Activated CD4-positive, alpha-beta T cell treated with anti-CD3 and anti-CD28 coated beads for 36 hours (primary cell): Measurements from ENCODE around the gene AHNAK. TPM values are rescaled to one million over a fixed set of nuclear protein-coding genes. Genes with fewer than 3 reads are reported as not detected.

ENCODE experiments used
- ATAC-seq: fragments of 200-7000 bp; cut with Tn5 transposase; one replicate; pipeline ENCODE4 v1.10.0; 2021; ENCODE audit warnings: mild to moderate bottlenecking, moderate library complexity
- CTCF ChIA-PET: fragments of 350-600 bp; sonication (Branson Sonifier 250); formaldehyde crosslinking; loops from one replicate; lab custom pipeline; 2021; ENCODE audit warnings: antibody characterized with exemption; lab: Charles Lee
- POLR2A ChIA-PET: fragments of 350-600 bp; sonication (Branson Sonifier 250); formaldehyde crosslinking; loops from one replicate; lab custom pipeline; 2021; ENCODE audit warnings: antibody characterized with exemption, inconsistent platforms; lab: Charles Lee
- DNase-seq: peaks from one replicate; pipeline ENCODE4 v3.0.0-alpha.2; 2020
- H3K27ac Mint-ChIP-seq: one replicate; pipeline ENCODE4 v1.8.0; 2021; ENCODE audit warnings: mixed read lengths
- H3K27me3 Mint-ChIP-seq: one replicate; pipeline ENCODE4 v1.8.0; 2021; ENCODE audit warnings: mixed read lengths
- H3K36me3 Mint-ChIP-seq: one replicate; pipeline ENCODE4 v1.8.0; 2021; ENCODE audit warnings: low read depth, mixed read lengths
- H3K4me1 Mint-ChIP-seq: one replicate; pipeline ENCODE4 v1.8.0; 2021; ENCODE audit warnings: mixed read lengths
- H3K4me3 Mint-ChIP-seq: one replicate; pipeline ENCODE4 v1.8.0; 2021; ENCODE audit warnings: mild to moderate bottlenecking, moderate library complexity, mixed read lengths
- H3K9me3 Mint-ChIP-seq: one replicate; pipeline ENCODE4 v1.8.0; 2021; ENCODE audit warnings: low read depth, mixed read lengths
- intact Hi-C, 2 experiments: fragments of 100-400 bp; cut with DNase I in 1 of 2; cut with micrococcal nuclease in 1 of 2; formaldehyde crosslinking; loops; one replicate each; pipeline versions ENCODE4 v1.14.2 to v1.15.1; 2022 to 2024; cut with DNase I, micrococcal nuclease
- total RNA-seq, 2 experiments: library from RNA; stranded (reverse); gene quantifications; one replicate each; pipeline ENCODE4 v1.2.3, GENCODE V29; 2021

Gene AHNAK
- total RNA-seq, 2 experiments from 2014 or later, result 47.3 to 54.7 TPM

DNA sequence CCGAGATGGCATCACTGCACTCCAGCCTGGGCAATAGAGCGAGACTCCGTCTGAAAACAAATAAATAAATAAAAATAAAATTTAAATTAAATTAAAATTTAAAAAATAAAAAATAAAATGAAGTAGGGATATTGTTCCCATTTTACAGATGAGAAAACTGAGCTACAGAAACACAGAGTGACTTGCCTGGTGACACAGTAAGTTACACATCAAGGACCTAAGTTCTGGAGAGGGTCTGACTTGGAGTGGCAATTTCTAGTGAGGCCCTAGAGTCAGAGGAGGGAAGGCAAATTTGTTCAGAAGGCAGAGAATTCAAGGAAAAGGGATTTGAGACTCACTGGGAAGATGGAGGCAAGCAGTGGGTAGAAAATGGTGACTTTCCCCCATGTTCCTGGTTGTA lies 125.7 kb downstream of the AHNAK start:
- H3K36me3 Mint-ChIP-seq, result no peaks in the 10 kb centered on the region
- ATAC-seq (no peak), DNase-seq (no peak)
- no peak overlapping the region for H3K4me3 Mint-ChIP-seq
- no peak overlapping the region for H3K27ac Mint-ChIP-seq
- no peaks in the 10 kb centered on the region for H3K9me3 Mint-ChIP-seq
- CTCF ChIA-PET, result interaction anchor here (0.7 to 1.3 kb wide), 4 partner anchors 13 to 131 kb away, joined by 3 to 5 read pairs (median 4); no protein-coding TSS in a partner anchor
- intact Hi-C loops, result loop anchor here (10.0 kb wide), 2 partner anchors 274 to 464 kb away; partner anchors contain the start of gene SLC3A2 (in 1 of the 2)
- POLR2A ChIA-PET, result no interaction called here
- H3K4me1 Mint-ChIP-seq, result no peaks in the 10 kb centered on the region
- H3K27me3 Mint-ChIP-seq, result no peaks in the 10 kb centered on the region

GRCh38 chr11:62419943-62420342 lies 126.7 kb downstream of the AHNAK start:
- POLR2A ChIA-PET, result no interaction called here

GRCh38 chr11:62419314-62419929 lies 127.2 kb downstream of the AHNAK start:
- ATAC-seq (no peak), DNase-seq (no peak)
- Mint-ChIP-seq H3K9me3 (no peaks in the 10 kb centered on the region), H3K4me1 (no peaks in the 10 kb centered on the region), H3K36me3 (no peaks in the 10 kb centered on the region), H3K4me3 (no peak overlapping the region), H3K27me3 (no peaks in the 10 kb centered on the region), H3K27ac (no peak overlapping the region)
- ChIA-PET POLR2A (no interaction called here), CTCF (interaction anchor here (0.6 kb wide), 1 partner anchor 1126 kb away, joined by 4 read pairs; no protein-coding TSS in a partner anchor)
- intact Hi-C loops, result no loop called here

More at GRCh38 chr11:62419943-62420342, 126.7 kb downstream of the AHNAK start:
- Mint-ChIP-seq H3K27me3 (no peaks in the 10 kb centered on the region), H3K9me3 (no peaks in the 10 kb centered on the region), H3K27ac (no peak overlapping the region), H3K36me3 (no peaks in the 10 kb centered on the region), H3K4me3 (no peak overlapping the region), H3K4me1 (no peaks in the 10 kb centered on the region)
- no peak for ATAC-seq
- CTCF ChIA-PET, result interaction anchor here (0.6 to 0.7 kb wide), 2 partner anchors 14 to 17 kb away, joined by 3 to 4 read pairs; no protein-coding TSS in a partner anchor
- intact Hi-C loops, result loop anchor here (10.0 kb wide), 2 partner anchors 275 to 465 kb away; partner anchors contain the start of gene SLC3A2 (in 1 of the 2)
- no peak for DNase-seq

DNA sequence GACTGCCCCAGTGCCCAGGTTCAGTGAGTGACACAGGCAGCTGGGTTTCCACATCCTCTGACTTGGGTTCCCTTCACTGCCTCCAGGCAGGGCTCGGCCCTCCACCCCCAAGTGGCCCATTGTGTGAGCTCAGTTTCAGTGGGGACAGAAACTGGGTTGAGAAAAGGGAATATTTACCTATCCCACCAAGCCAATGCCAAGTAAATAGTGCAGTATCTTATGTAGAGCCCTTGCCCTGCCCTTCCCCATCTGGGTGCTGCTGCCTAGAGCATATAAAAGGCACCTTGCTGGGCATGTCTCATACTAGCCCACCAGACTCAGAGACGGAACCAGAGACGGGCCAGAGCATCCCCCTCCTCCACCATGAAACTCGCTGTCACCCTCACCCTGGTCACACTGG lies 127.9 kb downstream of the AHNAK start, which contains the start of gene SCGB1A1:
SCGB1A1 (plus strand) TSS at position 301 of the 400 bp plus-strand sequence; CDS start at position 364, 63 bp downstream.
- Mint-ChIP-seq H3K4me1 (no peaks in the 10 kb centered on the region), H3K27ac (no peak within 1 kb of the TSS), H3K4me3 (no peak within 1 kb of the TSS), H3K36me3 (no peaks in the 10 kb centered on the region), H3K9me3 (no peaks in the 10 kb centered on the region), H3K27me3 (no peaks in the 10 kb centered on the region)
- intact Hi-C loops, result no loop called here
- ChIA-PET CTCF (interaction anchor here (0.6 kb wide), 2 partner anchors 48 to 1125 kb away, joined by 3 to 4 read pairs; no protein-coding TSS in a partner anchor), POLR2A (no interaction called here)
- DNase-seq, result no peak
- ATAC-seq, result no peak

- ChIA-PET CTCF (interaction anchor here (0.6 to 1.2 kb wide), 2 partner anchors 48 to 125 kb away, joined by 3 read pairs; no protein-coding TSS in a partner anchor), POLR2A (no interaction called here)
- Mint-ChIP-seq H3K36me3 (no peaks in the 10 kb centered on the region), H3K27me3 (no peaks in the 10 kb centered on the region), H3K4me3 (no peak overlapping the region), H3K9me3 (no peaks in the 10 kb centered on the region), H3K4me1 (no peaks in the 10 kb centered on the region), H3K27ac (no peak overlapping the region)
- no peak for DNase-seq
- intact Hi-C loops, result no loop called here
- no peak for ATAC-seq
Measured at GRCh38 chr11:62418136-62418535, 128.5 kb downstream of the AHNAK start.

- POLR2A ChIA-PET, result no interaction called here
Measured at GRCh38 chr11:62416596-62416995, 130.0 kb downstream of the AHNAK start.

GRCh38 chr11:62413060-62413696 lies 133.4 kb downstream of the AHNAK start:
- Mint-ChIP-seq H3K9me3 (no peaks in the 10 kb centered on the region), H3K4me3 (no peak overlapping the region), H3K27me3 (no peaks in the 10 kb centered on the region), H3K4me1 (no peaks in the 10 kb centered on the region), H3K27ac (no peak overlapping the region), H3K36me3 (no peaks in the 10 kb centered on the region)
- ChIA-PET CTCF (interaction anchor here (1.0 to 1.6 kb wide), 4 partner anchors 11 to 129 kb away, joined by 3 to 8 read pairs (median 4); no protein-coding TSS in a partner anchor), POLR2A (no interaction called here)
- intact Hi-C loops, result no loop called here
- ATAC-seq, result no peak
- DNase-seq, result no peak

More at GRCh38 chr11:62416596-62416995, 130.0 kb downstream of the AHNAK start:
- intact Hi-C loops, result no loop called here
- DNase-seq (no peak), ATAC-seq (no peak)
- Mint-ChIP-seq H3K27ac (no peak overlapping the region), H3K4me3 (no peak overlapping the region), H3K27me3 (no peaks in the 10 kb centered on the region), H3K9me3 (no peaks in the 10 kb centered on the region), H3K36me3 (no peaks in the 10 kb centered on the region), H3K4me1 (no peaks in the 10 kb centered on the region)
- CTCF ChIA-PET, result interaction anchor here (0.8 to 2.4 kb wide), 4 partner anchors 8 to 126 kb away, joined by 3 to 19 read pairs (median 4); no protein-coding TSS in a partner anchor

GRCh38 chr11:62411524-62411923 lies 135.1 kb downstream of the AHNAK start:
- Mint-ChIP-seq H3K36me3 (no peaks in the 10 kb centered on the region), H3K4me3 (no peak overlapping the region), H3K9me3 (no peaks in the 10 kb centered on the region), H3K4me1 (no peaks in the 10 kb centered on the region), H3K27me3 (no peaks in the 10 kb centered on the region), H3K27ac (no peak overlapping the region)
- ATAC-seq (no peak), DNase-seq (no peak)
- ChIA-PET POLR2A (interaction anchor here (0.6 to 1.7 kb wide), 2 partner anchors 25 to 163 kb away, joined by 3 to 5 read pairs; no protein-coding TSS in a partner anchor), CTCF (interaction anchor here (0.6 to 1.7 kb wide), 5 partner anchors 11 to 52 kb away, joined by 3 to 11 read pairs (median 4); no protein-coding TSS in a partner anchor)
- intact Hi-C loops, result no loop called here

DNA sequence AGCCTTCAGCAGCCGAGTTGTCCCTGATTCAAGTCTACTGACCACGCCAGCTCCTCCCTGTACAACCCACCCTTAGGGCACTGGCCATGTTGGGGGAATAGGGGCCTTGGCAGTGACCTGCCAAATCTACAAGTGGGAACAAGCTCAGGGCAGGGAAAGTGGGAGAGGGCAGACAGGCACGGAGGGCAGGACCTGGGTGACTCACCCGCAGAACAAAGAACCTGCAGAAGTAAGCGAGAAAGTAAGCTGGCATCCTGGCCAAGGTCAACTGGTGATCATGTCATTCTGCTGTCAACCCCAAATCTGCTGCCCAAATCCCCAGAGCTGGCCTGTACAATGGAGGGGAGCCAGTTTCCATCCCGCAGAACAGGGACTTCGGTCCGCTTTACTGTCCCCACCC lies 135.6 kb downstream of the AHNAK start:
- DNase-seq, result no peak
- H3K4me3 Mint-ChIP-seq, result no peak overlapping the region
- ChIA-PET CTCF (interaction anchor here (0.8 to 1.7 kb wide), 5 partner anchors 12 to 40 kb away, joined by 3 to 11 read pairs (median 4); no protein-coding TSS in a partner anchor), POLR2A (interaction anchor here (1.7 kb wide), 1 partner anchor 163 kb away, joined by 5 read pairs; no protein-coding TSS in a partner anchor)
- H3K9me3 Mint-ChIP-seq, result no peaks in the 10 kb centered on the region
- H3K36me3 Mint-ChIP-seq, result no peaks in the 10 kb centered on the region
- no peak overlapping the region for H3K27ac Mint-ChIP-seq
- no peak for ATAC-seq
- H3K27me3 Mint-ChIP-seq, result no peaks in the 10 kb centered on the region
- intact Hi-C loops, result no loop called here
- no peaks in the 10 kb centered on the region for H3K4me1 Mint-ChIP-seq

DNA sequence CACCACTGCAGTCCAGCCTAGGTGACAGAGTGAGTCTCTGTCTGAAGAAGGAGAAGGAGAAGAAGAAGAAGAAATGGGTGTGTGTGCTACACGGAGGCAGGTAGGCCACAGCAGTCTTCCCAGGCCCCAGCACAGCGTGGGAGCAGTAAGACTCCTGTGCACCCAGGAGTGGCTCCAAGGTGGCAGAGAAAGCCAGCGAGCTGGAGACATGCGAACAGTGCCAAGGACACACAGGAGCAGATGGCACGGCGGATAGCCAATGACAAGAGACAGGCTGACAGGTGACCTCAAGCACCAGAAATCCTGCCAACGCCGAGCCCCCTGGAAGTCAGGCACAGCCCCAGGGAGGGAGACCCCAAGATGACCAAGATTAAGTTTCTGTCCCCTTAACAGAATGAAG lies 136.8 kb downstream of the AHNAK start:
- intact Hi-C loops, result no loop called here
- Mint-ChIP-seq H3K4me1 (no peaks in the 10 kb centered on the region), H3K9me3 (no peaks in the 10 kb centered on the region), H3K27me3 (no peaks in the 10 kb centered on the region), H3K27ac (no peak overlapping the region), H3K4me3 (no peak overlapping the region), H3K36me3 (no peaks in the 10 kb centered on the region)
- ChIA-PET CTCF (interaction anchor here (1.1 to 1.7 kb wide), 2 partner anchors 15 kb away, joined by 5 to 11 read pairs; no protein-coding TSS in a partner anchor), POLR2A (interaction anchor here (1.7 kb wide), 1 partner anchor 164 kb away, joined by 5 read pairs; no protein-coding TSS in a partner anchor)
- DNase-seq, result no peak
- ATAC-seq, result no peak

- DNase-seq (no peak), ATAC-seq (no peak)
- no peaks in the 10 kb centered on the region for H3K9me3 Mint-ChIP-seq
- H3K27ac Mint-ChIP-seq, result no peak overlapping the region
- no peak overlapping the region for H3K4me3 Mint-ChIP-seq
- peaks cover 19% of the 10 kb centered on the region for H3K4me1 Mint-ChIP-seq
- no peaks in the 10 kb centered on the region for H3K27me3 Mint-ChIP-seq
- ChIA-PET POLR2A (interaction anchor here (0.5 kb wide), 1 partner anchor 168 kb away, joined by 3 read pairs; the partner anchor contains the start of gene EEF1G), CTCF (interaction anchor here (0.5 to 1.2 kb wide), 6 partner anchors 10 to 467 kb away, joined by 3 to 4 read pairs (median 4); no protein-coding TSS in a partner anchor)
- intact Hi-C loops, result no loop called here
- H3K36me3 Mint-ChIP-seq, result no peaks in the 10 kb centered on the region
Measured at GRCh38 chr11:62406034-62406433, 140.6 kb downstream of the AHNAK start.
